Inflammatory macrophage treated with lipopolysaccharide for 1 hour (primary cell): ENCODE data around the gene MLLT10.

ENCODE experiments used
- DNase-seq, 2 donors: peaks; one replicate each; pipeline ENCODE4 v3.0.0-alpha.2; 2020 to 2022

MLLT10 gene

DNA sequence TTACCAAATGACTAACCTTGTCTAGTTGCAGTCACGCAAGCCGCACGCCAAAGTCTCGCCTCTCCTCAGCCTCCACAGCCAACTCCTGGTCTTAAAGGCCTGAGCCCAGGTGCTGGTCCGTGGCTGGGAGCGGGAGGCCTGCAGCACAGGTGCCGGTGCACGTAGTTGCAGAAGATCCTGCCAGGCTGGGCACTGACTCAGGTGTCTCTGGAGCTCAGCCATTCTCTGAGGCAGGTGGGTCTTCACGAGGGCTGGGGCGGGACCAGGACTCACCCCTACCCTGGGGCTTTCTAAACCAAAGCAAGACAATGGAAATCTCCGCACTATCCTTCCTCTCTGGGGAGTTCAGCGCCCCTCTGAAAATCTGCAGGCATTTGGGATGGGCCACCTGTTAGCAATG, 216.4 kb downstream of the MLLT10 start:
- DNase-seq, result no peak

GRCh38 chr10:21751341-21752310, 217.6 kb downstream of the MLLT10 start:
- no peak for DNase-seq

DNA sequence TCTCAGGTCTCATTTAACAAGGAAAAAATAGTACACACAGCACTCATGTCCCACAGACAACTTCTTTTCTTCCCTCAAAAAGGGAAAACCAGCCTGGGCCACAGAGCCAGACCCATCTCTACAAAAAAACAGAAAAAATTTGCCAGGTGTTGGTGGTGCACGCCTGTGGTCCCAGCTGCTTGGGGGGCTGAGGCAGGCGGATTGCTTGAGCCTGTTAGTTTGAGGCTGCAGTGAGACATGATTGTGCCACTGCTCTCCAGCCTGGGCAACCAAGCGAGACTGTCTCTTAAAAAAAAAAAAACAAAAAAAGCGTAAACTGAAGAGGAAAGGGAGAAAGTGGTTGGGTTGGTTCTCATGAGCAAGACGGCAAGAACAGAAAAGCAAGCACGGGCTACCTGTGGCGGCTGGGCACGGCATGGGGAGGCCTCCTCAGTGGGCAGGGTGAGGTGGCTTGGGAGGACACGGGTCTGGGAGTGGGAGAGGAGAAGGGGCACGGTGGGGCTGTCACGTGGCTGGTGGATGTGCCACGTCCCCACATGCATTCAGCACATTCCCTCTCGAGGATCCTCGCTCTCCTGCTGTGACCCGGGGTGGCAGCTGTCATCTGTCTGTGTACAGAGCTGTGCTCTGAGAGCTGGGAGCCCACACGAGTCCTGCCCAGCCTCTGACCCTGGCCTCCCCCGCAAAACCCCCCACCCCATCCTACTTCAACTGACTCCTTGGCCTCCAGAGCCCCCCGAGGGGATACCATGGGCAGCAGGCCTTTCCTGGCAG, 219.7 kb downstream of the MLLT10 start:
- DNase-seq, result no peak

DNA sequence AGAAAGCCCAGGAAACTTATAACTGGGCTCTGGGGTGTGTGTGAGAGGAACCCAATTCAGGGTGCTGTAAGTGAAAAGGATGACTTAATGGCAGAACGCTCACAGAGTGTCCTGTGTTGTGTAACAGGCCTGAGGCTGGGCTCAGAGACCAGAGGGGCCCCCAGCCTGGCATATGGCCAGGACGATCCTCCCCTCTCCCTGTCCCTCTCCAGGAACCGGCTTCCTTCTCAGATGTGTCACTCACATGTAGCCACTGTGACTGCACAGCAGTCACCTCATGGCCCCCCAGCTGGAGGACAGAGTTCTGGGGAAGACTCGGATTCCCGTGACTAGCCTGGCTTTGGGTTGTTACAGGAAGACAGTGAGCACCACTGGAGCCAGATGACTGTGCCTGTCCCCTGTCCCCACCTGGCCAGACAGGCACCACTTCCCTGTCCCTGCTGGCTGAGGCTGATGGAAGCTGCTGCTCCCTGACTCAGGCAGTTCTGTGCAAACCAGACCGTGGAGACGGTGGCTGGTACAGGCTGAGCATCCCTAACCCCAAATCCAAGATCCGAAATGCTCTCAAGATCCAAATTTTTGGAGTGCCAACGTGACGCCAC, 220.5 kb downstream of the MLLT10 start:
- DNase-seq, result no peak

- DNase-seq, result no peak
Measured at GRCh38 chr10:21756707-21757106, 222.7 kb downstream of the MLLT10 start.

DNA sequence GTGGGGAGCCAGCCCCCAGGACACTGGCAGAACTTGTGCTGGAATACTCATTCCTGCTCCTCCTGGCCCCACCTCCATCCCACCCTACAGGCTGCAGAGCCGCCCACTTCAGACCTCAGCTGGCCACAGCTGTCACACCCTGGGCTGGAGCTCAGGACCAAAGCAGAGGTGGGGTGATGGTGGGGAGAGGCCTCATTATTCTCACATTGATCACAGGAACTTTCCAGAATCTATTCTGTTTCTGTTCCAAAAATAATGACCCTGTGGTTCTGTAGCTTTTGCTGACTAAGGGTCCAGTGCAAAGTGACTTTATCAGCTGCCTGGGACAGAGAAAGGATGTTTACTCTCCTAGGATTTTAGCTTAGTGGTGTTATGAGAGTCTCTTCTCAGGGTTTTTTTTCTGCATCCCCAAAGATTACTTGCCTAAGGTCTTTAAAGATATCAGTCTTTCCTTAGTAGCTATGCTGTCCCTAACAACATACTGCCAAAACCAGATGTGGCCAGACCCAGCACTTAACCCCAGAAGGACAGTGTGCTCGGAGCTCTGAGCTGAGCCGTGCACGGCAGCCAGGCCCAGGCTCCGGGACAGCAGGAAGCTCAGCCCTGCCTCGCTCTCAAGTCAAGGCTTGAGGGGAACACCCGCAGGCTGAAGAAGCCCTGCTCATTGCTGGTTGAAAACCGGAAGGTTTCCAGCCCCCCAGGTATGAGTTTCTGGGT, 223.3 kb downstream of the MLLT10 start:
- no peak for DNase-seq

- DNase-seq, result no peak
Measured at GRCh38 chr10:21758239-21758638, 224.2 kb downstream of the MLLT10 start.

- DNase-seq, result no peak
Measured at GRCh38 chr10:21758696-21759095, 224.7 kb downstream of the MLLT10 start.

- DNase-seq, result no peak
Measured at GRCh38 chr10:21759232-21759631, 225.2 kb downstream of the MLLT10 start.

DNA sequence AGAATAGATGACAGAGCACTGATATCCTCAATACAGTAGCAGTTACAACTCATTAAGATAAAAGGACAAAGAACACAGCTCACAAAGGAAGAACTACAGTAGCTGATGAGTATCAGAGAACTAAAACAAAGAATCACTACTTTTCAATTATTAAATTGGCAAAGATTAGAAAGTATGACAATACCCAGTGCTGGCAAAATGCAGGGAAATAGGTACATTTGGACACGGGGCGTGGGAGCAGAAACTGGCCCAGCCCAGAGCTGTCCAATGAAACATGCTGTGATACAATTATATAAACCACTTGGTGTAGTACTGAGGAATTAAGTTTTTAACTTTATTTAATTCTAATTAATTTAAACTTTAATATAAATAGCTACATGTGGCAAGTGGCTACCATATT, 226.3 kb downstream of the MLLT10 start:
- DNase-seq, result no peak

DNA sequence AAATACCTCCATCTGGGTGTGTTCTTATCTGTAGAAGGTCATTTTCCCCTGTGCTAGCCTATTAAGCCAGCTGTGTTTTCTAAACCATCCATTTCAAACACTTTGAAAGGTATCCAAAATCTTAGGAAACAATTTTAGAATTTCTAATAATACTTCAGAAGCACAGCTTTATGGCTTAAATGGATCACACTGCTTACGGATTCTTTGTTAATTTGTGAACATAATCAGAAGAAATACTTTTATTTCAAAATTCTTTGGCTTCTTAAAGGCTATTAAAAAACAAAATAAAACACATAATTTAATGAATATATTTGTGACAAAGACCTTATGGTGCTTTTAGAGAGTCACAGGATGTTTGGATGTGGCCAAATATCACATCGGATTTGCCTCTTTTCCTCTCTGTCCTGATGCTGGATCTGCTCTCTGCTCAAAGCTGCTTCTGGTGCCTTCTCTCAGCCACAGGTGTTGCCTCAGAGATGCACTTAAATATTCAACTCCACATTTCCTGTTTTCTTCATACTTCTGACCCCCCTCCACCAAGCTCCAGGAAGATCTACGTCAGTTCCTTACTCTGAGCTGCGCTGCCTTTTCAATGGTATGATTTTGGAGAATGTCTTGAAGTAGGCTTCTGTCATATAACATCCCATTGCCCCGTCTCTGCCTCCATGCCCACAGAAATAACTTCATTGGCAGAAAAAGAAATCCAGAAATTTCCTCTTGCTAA, 230.6 kb downstream of the MLLT10 start:
- DNase-seq, result no peak

- no peak for DNase-seq
Measured at GRCh38 chr10:21769041-21769440, 235.0 kb downstream of the MLLT10 start.

GRCh38 chr10:21771219-21771618, 237.2 kb downstream of the MLLT10 start:
- DNase-seq, result no peak

GRCh38 chr10:21776883-21777282, 242.9 kb downstream of the MLLT10 start:
- DNase-seq, result no peak

DNA sequence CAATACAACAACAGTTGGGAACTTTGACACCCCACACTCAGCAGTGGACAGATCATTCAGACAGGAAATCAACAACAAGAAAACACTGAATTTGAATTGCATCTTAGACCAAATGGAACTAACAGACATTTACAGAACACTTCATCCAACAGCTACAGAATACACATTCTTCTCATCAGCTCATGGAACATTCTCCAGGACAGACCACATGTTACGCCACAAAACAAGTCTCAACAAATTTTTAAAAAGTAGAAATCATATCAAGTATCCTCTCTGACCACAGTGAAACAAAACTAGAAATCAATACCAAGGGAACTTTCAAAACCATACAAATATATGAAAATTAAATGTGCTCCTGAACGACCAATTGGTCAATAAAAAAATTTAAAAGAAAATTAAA, 257.2 kb downstream of the MLLT10 start:
- no peak for DNase-seq
